Epithelial cell of esophagus (primary cell): Measurements from ENCODE around the gene DENND5B.
"Not testable (repeated sequence)": the region's sequence is repeated elsewhere in the genome, so short reads cannot be mapped to it uniquely, and the experiment has no call there.

ENCODE experiments used
- DNase-seq: peaks from one replicate; pipeline ENCODE4 v3.0.0; 2010; ENCODE audit warnings: low read depth
- H3K4me3 ChIP-seq: 2 replicates; pipeline ENCODE4 v1.5.1; 2011; ENCODE audit warnings: mild to moderate bottlenecking, low read length, control low read depth
- CTCF ChIP-seq: IDR thresholded peaks from 2 replicates; pipeline ENCODE4 v1.5.1; 2011; ENCODE audit warnings: low read depth, mild to moderate bottlenecking, low read length, control low read depth, inconsistent platforms; ENCODE audit not compliant: insufficient read depth; ENCODE audit errors: missing control alignments

The DENND5B gene

GRCh38 chr12:31570880-31571279 is 20.1 kb downstream of the DENND5B start:
- no peak for TF ChIP-seq CTCF
- DNase-seq: no peak
- no peak overlapping the region for H3K4me3 ChIP-seq

- not testable (repeated sequence) for DNase-seq
Measured at GRCh38 chr12:31569517-31569916, 21.4 kb downstream of the DENND5B start.

GRCh38 chr12:31568498-31568897 is 22.4 kb downstream of the DENND5B start:
- TF ChIP-seq CTCF: no peak
- DNase-seq: no peak
- no peak overlapping the region for H3K4me3 ChIP-seq

More at GRCh38 chr12:31569517-31569916, 21.4 kb downstream of the DENND5B start:
- not testable (repeated sequence) for H3K4me3 ChIP-seq

GRCh38 chr12:31567029-31567428 is 23.9 kb downstream of the DENND5B start:
- H3K4me3 ChIP-seq: no peak overlapping the region
- peak; percentile 24 for DNase-seq
- no peak for TF ChIP-seq CTCF

- DNase-seq: peak; percentile 8
- TF ChIP-seq CTCF: no peak
- no peak overlapping the region for H3K4me3 ChIP-seq
Measured at GRCh38 chr12:31566547-31566946, 24.4 kb downstream of the DENND5B start.

GRCh38 chr12:31562594-31563328 is 28.2 kb downstream of the DENND5B start:
- no peak for TF ChIP-seq CTCF
- DNase-seq: no peak

GRCh38 chr12:31560516-31560915 is 30.4 kb downstream of the DENND5B start:
- DNase-seq: no peak
- TF ChIP-seq CTCF: no peak
- H3K4me3 ChIP-seq: no peak overlapping the region

More at GRCh38 chr12:31562594-31563328, 28.2 kb downstream of the DENND5B start:
- H3K4me3 ChIP-seq: no peak overlapping the region
